Heart right ventricle (tissue), 16 donors: Measurements from ENCODE around the gene C5. TPM values are rescaled to one million over a fixed set of nuclear protein-coding genes. Genes with fewer than 3 reads are reported as not detected.
"Not testable (repeated sequence)": the region's sequence is repeated elsewhere in the genome, so short reads cannot be mapped to it uniquely, and the experiment has no call there.

Experiments
- ATAC-seq, 8 donors: fragments of 200-7000 bp; cut with Tn5 transposase; one replicate each; pipeline ENCODE4 v1.9.1; 2020; ENCODE audit warnings: mild to moderate bottlenecking in 8 of 8, moderate library complexity in 8 of 8, moderate number of reproducible peaks in 1 of 8
- DNase-seq, 2 donors: peaks; one replicate each; pipeline ENCODE4 v3.0.0-alpha.2; 2020
- H3K27ac ChIP-seq, 10 donors: fragments of 200-600 bp; sonication (generic) in 2 of 10; one replicate each; pipeline versions ENCODE4 v1.5.0 to v1.8.0; 2020 to 2022; ENCODE audit warnings: mild to moderate bottlenecking in 3 of 10
- H3K27me3 ChIP-seq, 7 donors: fragments of 200-600 bp; one replicate each; pipeline ENCODE4 v1.8.0; 2021 to 2022; ENCODE audit warnings: mild to moderate bottlenecking in 2 of 7
- H3K36me3 ChIP-seq, 9 donors: fragments of 200-600 bp; sonication (generic) in 1 of 9; one replicate each; pipeline versions ENCODE4 v1.5.0 to v1.8.0; 2020 to 2022; ENCODE audit warnings: mild to moderate bottlenecking in 2 of 9
- H3K4me1 ChIP-seq, 9 donors: fragments of 200-600 bp; sonication (generic) in 1 of 9; one replicate each; pipeline versions ENCODE4 v1.5.0 to v1.8.0; 2020 to 2022; ENCODE audit warnings: mild to moderate bottlenecking in 4 of 9
- H3K4me3 ChIP-seq, 10 donors: fragments of 200-600 bp; sonication (generic) in 2 of 10; one replicate each; pipeline versions ENCODE4 v1.5.0 to v1.8.0; 2020 to 2022; ENCODE audit warnings: mild to moderate bottlenecking in 7 of 10, moderate library complexity in 2 of 10
- H3K9me3 ChIP-seq, 11 donors: fragments of 200-600 bp in 10 of 11; sonication (generic) in 2 of 11; one replicate each; pipeline versions ENCODE4 v1.5.0 to v1.8.0; 2013 to 2022; ENCODE audit warnings: mild to moderate bottlenecking in 2 of 11, control low read depth in 1 of 11, moderate library complexity in 1 of 11
- CTCF ChIP-seq, 9 donors: fragments of 200-600 bp; sonication (generic) in 2 of 9; IDR thresholded peaks; one replicate each; pipeline versions ENCODE4 v1.5.0 to v1.8.0; 2021 to 2022; ENCODE audit warnings: antibody characterized with exemption in 9 of 9, mild to moderate bottlenecking in 5 of 9, moderate library complexity in 1 of 9
- WGBS, 2 donors: extraction: QIAGEN DNeasy Blood & Tissue Kit; methylation state at CpG; one replicate each; pipeline ENCODE4 v1.1.7; 2013; ENCODE audit warnings: inconsistent platforms in 1 of 2; 5-methylcytosine and 5-hydroxymethylcytosine counted together
- intact Hi-C, 10 donors: fragments of 100-400 bp; cut with DNase I; formaldehyde crosslinking; loops; one replicate each; pipeline versions ENCODE4 v1.11.1 to v1.14.2; 2022
- polyA plus RNA-seq, 2 donors: library from polyadenylated mRNA; stranded (reverse); fragments of 200-250 nt; gene quantifications; one replicate each; pipeline ENCODE4 v1.2.3, GENCODE V29; 2013
- total RNA-seq, 10 donors: library from RNA; stranded (reverse); fragmentation: NEBNext Ultra II Directional in 3 of 10; extraction: Animal tissue kit (Norgen Biotek cat#: 25700) in 3 of 10; gene quantifications; one replicate each; pipeline versions ENCODE4 v1.2.1 to v1.2.4, GENCODE V29; 2021 to 2023
- donor health status: Arrhythmogenic right ventricular cardiomyopathy.
- donor health status: ischemic (EF 13 %, LVEDD 7.1; RV severe dilation, severe dysfunction).
- donor health status: healthy with polysubstance abuse.
- donor health status: DM: no; HTN: yes; CAD: no.
- donor health status: DM: no; HTN: no; CAD: no.
- donor health status: ischemic (EF 25% LVEDD 6.9; RV normal size, moderate dysfunction).
- donor health status: ischemic (EF 25% LVEDD 5.7; RV mildly dilated, moderate dysfunction).
- donor health status: healthy.
- donor health status: DM: yes; HTN: yes; CAD: no.
- donor health status: Ischemic cardiomyopathy.
- donor health status: ischemic (EF 35%, LVEDD 5.7; RV mildly dilated, moderate dysfunction).
- donor health status: nonischemic (EF 11% LVEDD 7.7; RV severe dilation, severe dysfunction).
- donor health status: DM: yes; HTN: yes; CAD: no.
- donor health status: PGD.
- donor health status: ischemic (EF 29% LVEDD 5.4; RV normal size, mild dysfunction).
- donor health status: nonischemic (EF 23%, LVEDD 6.1; RV moderate dilation, normal function).

C5 gene
- total and polyA plus RNA-seq, 12 donors, result 0.35 to 1.5 (median 0.50) TPM

GRCh38 chr9:121034529-121034928, 15.5 kb downstream of the C5 start:
- Histone ChIP-seq H3K27ac (no peak overlapping the region), H3K4me3 (no peak overlapping the region), H3K9me3 (peaks cover 0 to 10% (median 0%) of the 10 kb centered on the region in 11 donors), H3K27me3 (no peaks in the 10 kb centered on the region), H3K36me3 (peaks cover 0 to 6% (median 0%) of the 10 kb centered on the region in 9 donors), H3K4me1 (no peaks in the 10 kb centered on the region)
- 85 to 92% methylated on average over 2 of the region's 2 CpGs for WGBS, 2 donors
- no peak for ATAC-seq
- no peak for TF ChIP-seq CTCF (IDR thresholded peaks at IDR 0.05)
- DNase-seq, result no peak
- intact Hi-C loops, result no loop called here

- Histone ChIP-seq H3K27ac (no peak overlapping the region), H3K27me3 (no peaks in the 10 kb centered on the region), H3K4me1 (no peaks in the 10 kb centered on the region), H3K9me3 (peaks cover 0 to 12% (median 0%) of the 10 kb centered on the region in 11 donors), H3K36me3 (peaks cover 0 to 6% (median 0%) of the 10 kb centered on the region in 9 donors), H3K4me3 (no peak overlapping the region)
- TF ChIP-seq CTCF (IDR thresholded peaks at IDR 0.05), result no peak
- 56 to 77% methylated on average over 1 of the region's 1 CpG for WGBS, 2 donors
- DNase-seq, result no peak
- no peak for ATAC-seq
- intact Hi-C loops, result no loop called here
These were observed 20.6 kb downstream of the C5 start for GRCh38 chr9:121029469-121029868.

- DNase-seq, H3K4me3 ChIP-seq, intact Hi-C loops, H3K27me3 ChIP-seq, H3K27ac ChIP-seq, H3K36me3 ChIP-seq, H3K4me1 ChIP-seq, ATAC-seq: not testable (repeated sequence)
- peaks cover 0 to 12% (median 0%) of the 10 kb centered on the region in 11 donors for H3K9me3 ChIP-seq
- WGBS, 2 donors, result 86 to 87% methylated on average over 4 of the region's 4 CpGs
These were observed 21.8 kb downstream of the C5 start for GRCh38 chr9:121028285-121028684.

DNA sequence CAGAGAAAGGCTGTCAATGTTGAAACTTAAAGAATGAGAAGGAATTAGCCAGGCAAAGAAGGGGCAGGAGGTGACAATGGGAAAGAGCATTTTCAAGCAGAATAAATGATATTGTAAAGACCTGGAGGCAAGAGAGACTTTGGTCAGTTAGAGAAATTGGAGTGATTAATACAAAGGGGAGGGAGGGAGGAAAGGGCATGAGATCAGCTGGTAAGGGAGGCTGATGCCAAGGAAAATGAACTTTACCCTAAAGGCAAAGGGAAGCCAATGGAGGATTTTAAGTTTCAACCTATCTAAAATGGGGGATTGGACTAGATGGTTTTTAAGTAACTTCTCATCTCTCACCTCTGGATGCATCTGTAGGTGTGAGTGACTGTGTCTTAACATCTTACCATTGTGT, 23.3 kb downstream of the C5 start:
- H3K27ac ChIP-seq, result no peak overlapping the region
- no peak for TF ChIP-seq CTCF (IDR thresholded peaks at IDR 0.05)
- DNase-seq, result no peak
- peaks cover 0 to 12% (median 0%) of the 10 kb centered on the region in 11 donors for H3K9me3 ChIP-seq
- no peaks in the 10 kb centered on the region for H3K27me3 ChIP-seq
- no peak overlapping the region for H3K4me3 ChIP-seq
- peaks cover 0 to 4% (median 0%) of the 10 kb centered on the region in 9 donors for H3K36me3 ChIP-seq
- H3K4me1 ChIP-seq, result no peaks in the 10 kb centered on the region
- intact Hi-C loops, result no loop called here
- ATAC-seq, result no peak

DNA sequence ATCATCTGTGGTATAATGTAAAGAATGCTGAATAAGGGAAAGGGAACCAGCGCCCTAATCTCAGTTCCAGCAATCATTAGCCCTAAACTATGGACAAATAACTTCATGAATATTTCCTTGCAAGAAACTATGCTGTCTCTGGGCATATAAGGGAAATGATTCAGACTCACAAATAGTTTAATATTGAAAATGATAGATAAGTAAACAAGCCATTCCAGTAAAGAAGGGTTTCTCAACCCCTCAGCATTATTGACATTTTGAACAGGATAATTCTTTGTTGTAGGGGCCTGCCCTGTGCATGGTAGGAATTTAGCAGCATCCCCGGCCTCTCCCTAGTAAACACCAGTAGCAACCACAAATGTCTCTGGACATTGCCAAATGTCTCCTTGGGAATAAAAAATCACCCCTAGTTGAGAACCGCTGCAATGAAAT, 23.8 kb downstream of the C5 start:
- ATAC-seq (no peak), DNase-seq (no peak)
- H3K9me3 ChIP-seq, result peaks cover 0 to 12% (median 0%) of the 10 kb centered on the region in 11 donors
- TF ChIP-seq CTCF (IDR thresholded peaks at IDR 0.05), result no peak
- H3K27me3 ChIP-seq, result no peaks in the 10 kb centered on the region
- no peak overlapping the region for H3K27ac ChIP-seq
- 79 to 83% methylated on average over 3 of the region's 3 CpGs for WGBS, 2 donors
- no peaks in the 10 kb centered on the region for H3K4me1 ChIP-seq
- intact Hi-C loops, result no loop called here
- no peak overlapping the region for H3K4me3 ChIP-seq
- no peaks in the 10 kb centered on the region for H3K36me3 ChIP-seq
